ENCODE data around the gene MOB1B.

The MOB1B gene

GRCh38 chr4:70908993-70909556 is 6.9 kb downstream of the MOB1B start:
- no peak for DNase-seq (ENCODE audit: low spot score)

GRCh38 chr4:70914000-70914399 is 11.8 kb downstream of the MOB1B start:
- H3K27ac ChIP-seq, result no peak overlapping the region
- POLR2A ChIA-PET (ENCODE audit: low non-redundant PET), result no interaction called here
- no peak for DNase-seq (ENCODE audit: low spot score)
- TF ChIP-seq CTCF (conservative IDR thresholded peaks at IDR 0.05; ENCODE audit: low read depth), result no peak
- CTCF ChIA-PET, result no interaction called here

More at GRCh38 chr4:70908993-70909556, 6.9 kb downstream of the MOB1B start:
- ChIA-PET POLR2A (ENCODE audit: low non-redundant PET) (no interaction called here), CTCF (no interaction called here)
- no peak overlapping the region for H3K27ac ChIP-seq
- TF ChIP-seq CTCF (conservative IDR thresholded peaks at IDR 0.05; ENCODE audit: low read depth), result no peak

GRCh38 chr4:70914631-70915030 is 12.5 kb downstream of the MOB1B start:
- no peak for TF ChIP-seq CTCF (conservative IDR thresholded peaks at IDR 0.05; ENCODE audit: low read depth)
- no peak overlapping the region for H3K27ac ChIP-seq
- POLR2A ChIA-PET (ENCODE audit: low non-redundant PET), result no interaction called here
- CTCF ChIA-PET, result interaction anchor here (0.6 kb wide), 1 partner anchor 8 kb away, joined by 8 read pairs; no protein-coding TSS in a partner anchor
- DNase-seq (ENCODE audit: low spot score), result no peak

- POLR2A ChIA-PET (ENCODE audit: low non-redundant PET), result no interaction called here
- no peak for TF ChIP-seq CTCF (conservative IDR thresholded peaks at IDR 0.05; ENCODE audit: low read depth)
- CTCF ChIA-PET, result interaction anchor here (0.6 kb wide), 1 partner anchor 9 kb away, joined by 8 read pairs; no protein-coding TSS in a partner anchor
- DNase-seq (ENCODE audit: low spot score), result peak; percentile 18
- no peak overlapping the region for H3K27ac ChIP-seq
Observed at GRCh38 chr4:70915036-70915815, 13.1 kb downstream of the MOB1B start.

GRCh38 chr4:70915874-70916559 is 13.8 kb downstream of the MOB1B start:
- H3K27ac ChIP-seq, result no peak overlapping the region
- ChIA-PET POLR2A (ENCODE audit: low non-redundant PET) (no interaction called here), CTCF (no interaction called here)
- no peak for TF ChIP-seq CTCF (conservative IDR thresholded peaks at IDR 0.05; ENCODE audit: low read depth)
- no peak for DNase-seq (ENCODE audit: low spot score)

- CTCF ChIA-PET, result no interaction called here
- TF ChIP-seq CTCF (conservative IDR thresholded peaks at IDR 0.05; ENCODE audit: low read depth), result no peak
- POLR2A ChIA-PET (ENCODE audit: low non-redundant PET), result no interaction called here
- DNase-seq (ENCODE audit: low spot score), result no peak
- no peak overlapping the region for H3K27ac ChIP-seq
Observed at GRCh38 chr4:70920592-70920991, 18.4 kb downstream of the MOB1B start.

All from RWPE1 (cell line).